Activated gamma-delta T cell treated with anti-CD3 and anti-CD28 coated beads, Interleukin-2, amount 50 U/mL, for 16 hours (primary cell): ENCODE measurements around the gene CD302.
"Not testable (repeated sequence)": the region's sequence is repeated elsewhere in the genome, so short reads cannot be mapped to it uniquely, and the experiment has no call there.

Experiments used
- DNase-seq: peaks from one replicate; pipeline ENCODE4 v3.0.0-alpha.2; 2020; ENCODE audit warnings: low read depth

CD302 gene

GRCh38 chr2:159793326-159793725, 4.7 kb downstream of the CD302 start:
- DNase-seq = no peak

GRCh38 chr2:159792599-159792998, 5.4 kb downstream of the CD302 start:
- no peak for DNase-seq

- no peak for DNase-seq
These were observed 6.0 kb downstream of the CD302 start for GRCh38 chr2:159792036-159792435.

DNA sequence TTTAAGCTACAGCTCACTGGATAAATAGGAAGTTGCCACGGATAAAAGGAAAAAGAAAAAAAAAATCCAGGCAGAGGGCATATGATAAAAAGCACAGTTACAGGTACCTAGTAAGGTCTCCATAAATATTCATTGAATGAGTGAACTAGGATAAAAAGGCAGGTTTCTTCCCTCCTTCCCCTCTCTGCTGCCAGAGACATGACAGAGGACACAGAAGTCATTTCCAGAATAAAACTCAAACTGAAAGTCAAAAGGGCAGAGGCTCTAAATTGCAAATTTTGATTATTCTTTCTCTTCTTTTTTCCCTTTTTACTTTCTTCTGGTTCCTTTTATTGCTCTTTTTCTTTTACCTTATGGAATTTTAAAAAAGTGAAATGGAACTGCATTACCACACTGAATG, 7.7 kb downstream of the CD302 start:
- no peak for DNase-seq

GRCh38 chr2:159788253-159788652, 9.8 kb downstream of the CD302 start:
- DNase-seq = no peak

DNA sequence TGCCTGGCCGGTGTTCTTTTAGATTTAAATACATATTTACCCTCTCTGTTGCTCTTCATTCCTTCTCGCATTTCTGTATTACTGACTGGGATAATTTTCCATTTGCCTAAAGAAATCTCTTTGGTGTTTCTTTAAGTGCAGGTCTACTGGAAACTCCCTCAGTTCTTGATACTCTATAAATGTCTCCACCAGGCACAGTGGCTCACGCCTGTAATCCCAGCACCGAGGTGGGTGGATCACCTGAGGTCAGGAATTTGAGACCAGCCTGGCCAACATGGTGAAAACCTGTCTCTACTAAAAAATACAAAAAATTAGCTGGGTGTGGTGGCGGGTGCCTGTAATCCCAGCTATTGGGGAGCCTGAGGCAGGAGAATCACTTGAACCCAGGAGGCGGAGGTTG, 10.4 kb downstream of the CD302 start:
- DNase-seq = not testable (repeated sequence)

GRCh38 chr2:159786938-159787337, 11.1 kb downstream of the CD302 start:
- DNase-seq = no peak

- no peak for DNase-seq
These were observed 12.8 kb downstream of the CD302 start for GRCh38 chr2:159785195-159785594.

- not testable (repeated sequence) for DNase-seq
These were observed 13.3 kb downstream of the CD302 start for GRCh38 chr2:159784744-159785143.

DNA sequence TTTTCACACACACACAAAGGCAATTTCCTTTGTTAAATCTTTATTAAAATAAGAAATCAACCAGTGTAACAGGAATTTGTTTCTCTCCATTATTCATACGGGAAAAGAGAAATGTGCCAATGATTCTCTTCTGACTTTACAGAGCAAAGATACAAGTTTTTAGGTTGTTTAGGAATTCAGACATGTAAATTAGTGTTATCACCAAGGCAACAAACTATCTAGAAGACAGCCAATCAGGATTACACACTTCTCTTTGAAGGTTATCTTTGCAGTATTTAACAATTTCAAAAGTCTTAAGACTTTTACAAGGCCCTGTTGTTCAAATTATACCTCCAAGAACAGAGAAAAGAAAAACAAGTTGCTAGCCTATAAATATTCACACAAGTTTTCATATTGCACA, 14.5 kb downstream of the CD302 start:
- DNase-seq = no peak

GRCh38 chr2:159776321-159776720, 21.7 kb downstream of the CD302 start:
- DNase-seq = no peak

- no peak for DNase-seq
These were observed 23.0 kb downstream of the CD302 start for GRCh38 chr2:159775021-159775420.

- no peak for DNase-seq
These were observed 23.5 kb downstream of the CD302 start for GRCh38 chr2:159774370-159774990.

DNA sequence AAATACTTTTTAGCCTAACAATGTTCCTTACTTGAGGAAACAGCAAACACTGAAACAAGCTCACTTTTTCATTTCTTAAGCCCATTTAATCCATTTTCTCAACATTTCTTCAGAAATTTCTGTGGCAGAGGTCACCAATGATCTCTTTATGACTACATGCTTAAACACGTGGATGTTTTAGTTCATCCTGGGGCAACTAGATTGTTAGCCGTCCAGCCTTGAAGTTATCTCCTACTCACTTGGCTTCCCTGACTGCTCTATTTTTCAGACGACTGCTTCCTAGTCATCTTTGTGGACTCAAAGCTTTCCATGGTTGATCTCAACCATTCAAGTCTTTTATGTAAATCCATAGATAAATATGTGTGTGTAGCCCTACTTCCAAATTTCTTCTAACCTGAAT, 24.1 kb downstream of the CD302 start:
- no peak for DNase-seq

DNA sequence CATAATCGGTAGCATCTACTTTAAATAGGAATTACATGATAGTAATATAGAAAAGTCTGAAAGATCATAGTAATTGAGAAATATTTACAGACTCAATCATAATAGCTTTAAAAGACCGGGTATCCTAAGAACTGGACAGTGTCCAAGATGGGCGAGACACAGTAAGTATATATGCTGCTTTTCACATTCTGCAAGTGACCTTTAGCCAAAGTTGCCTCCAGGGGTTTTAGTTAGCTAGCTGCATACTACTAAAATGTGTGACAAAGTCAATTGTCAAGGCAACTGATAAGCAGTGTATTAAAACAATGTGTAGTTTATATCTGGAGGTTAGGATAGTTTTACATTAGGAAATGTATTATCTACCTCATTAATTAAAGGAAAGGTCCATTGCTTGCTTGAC, 24.6 kb downstream of the CD302 start:
- no peak for DNase-seq

GRCh38 chr2:159769147-159769546, 28.9 kb downstream of the CD302 start:
- no peak for DNase-seq

DNA sequence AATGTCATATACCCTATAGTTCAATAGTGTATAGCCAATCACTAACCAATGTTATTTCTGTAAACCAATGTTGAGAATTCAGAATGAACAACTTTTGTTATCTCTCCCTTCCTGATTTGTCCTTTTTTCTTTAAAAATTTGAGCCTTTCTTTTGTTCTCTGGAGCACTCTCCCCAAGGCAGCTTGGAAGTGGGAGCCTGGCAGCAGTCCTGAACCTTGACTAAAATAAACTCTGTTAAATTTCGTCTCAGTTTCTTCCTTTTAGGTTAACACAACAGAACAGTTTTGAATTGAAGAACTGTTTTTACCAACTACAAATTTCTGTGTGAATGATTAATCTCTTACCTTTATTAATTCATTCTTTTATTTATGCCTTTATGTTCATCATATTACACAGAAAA, 35.9 kb downstream of the CD302 start:
- no peak for DNase-seq

DNA sequence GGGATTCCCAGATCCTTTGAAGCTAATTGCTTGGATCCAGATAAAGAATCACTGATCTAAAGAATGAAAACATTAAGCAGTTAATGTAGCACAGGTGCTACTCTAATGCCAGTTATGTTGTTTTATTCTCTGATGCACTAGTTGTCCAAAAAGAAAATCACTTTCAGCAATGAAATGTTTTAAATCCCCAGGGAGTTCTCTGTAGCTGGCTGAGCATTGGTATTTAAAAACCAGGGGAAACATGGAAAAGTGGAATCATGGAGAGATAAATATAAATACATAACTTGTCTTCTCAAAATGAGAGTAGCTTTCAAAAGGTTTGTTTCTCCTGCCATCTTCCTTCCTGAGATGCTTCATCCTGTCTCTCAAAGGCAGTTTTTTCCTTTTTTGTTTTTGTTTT, 37.7 kb downstream of the CD302 start:
- DNase-seq = no peak

- DNase-seq = no peak
These were observed 38.4 kb downstream of the CD302 start for GRCh38 chr2:159759577-159759976.

GRCh38 chr2:159758686-159759085, 39.3 kb downstream of the CD302 start:
- DNase-seq = no peak

GRCh38 chr2:159758239-159758638, 39.8 kb downstream of the CD302 start:
- no peak for DNase-seq

DNA sequence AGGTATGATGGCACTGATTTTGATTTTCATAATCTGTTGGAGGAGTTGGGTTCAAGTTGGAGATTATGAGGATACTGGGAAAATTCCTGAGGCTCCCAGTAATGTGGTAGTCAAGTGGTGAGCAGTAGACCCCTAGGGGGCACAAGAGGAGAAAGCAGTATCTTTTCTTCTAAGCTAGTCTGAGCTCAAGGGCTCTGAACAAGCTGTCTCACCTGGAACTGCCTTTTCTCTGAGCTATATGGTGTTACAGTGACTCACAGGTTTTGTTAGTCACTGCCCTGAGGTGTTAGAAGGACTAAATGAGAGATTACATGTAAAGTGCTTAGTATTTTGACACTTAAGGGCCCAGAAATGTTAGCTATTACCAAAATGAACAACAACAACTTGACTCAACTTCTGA, 42.2 kb downstream of the CD302 start:
- peak; percentile 11 for DNase-seq

GRCh38 chr2:159755014-159755413, 43.0 kb downstream of the CD302 start:
- no peak for DNase-seq

- no peak for DNase-seq
These were observed 44.2 kb downstream of the CD302 start for GRCh38 chr2:159753797-159754196.

DNA sequence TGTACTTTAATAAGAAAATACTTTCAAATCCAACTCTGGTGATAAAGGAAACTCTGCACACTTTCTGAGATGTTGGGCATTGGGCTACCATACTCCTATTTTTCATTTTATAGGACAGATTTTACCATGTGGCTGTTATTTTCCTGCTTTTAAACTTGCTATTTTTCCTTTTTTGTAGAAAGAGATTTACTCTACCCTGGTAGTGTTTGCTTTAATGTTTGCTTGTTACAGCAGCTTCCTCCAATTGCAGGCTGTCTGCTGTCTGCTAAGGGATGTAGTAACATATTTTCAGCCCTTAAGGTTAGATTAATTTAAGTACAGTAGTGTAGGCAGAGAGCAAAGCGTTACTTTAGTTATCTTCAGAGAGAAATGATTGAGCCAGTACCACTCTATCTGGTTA, 47.1 kb downstream of the CD302 start:
- DNase-seq = no peak
